Mononuclear cell (primary cell): ENCODE measurements around the gene CSK. TPM values are rescaled to one million over a fixed set of nuclear protein-coding genes. Genes with fewer than 3 reads are reported as not detected.

Experiments
- H3K27me3 ChIP-seq: 2 replicates; pipeline ENCODE4 v1.6.0; 2011; ENCODE audit warnings: low read length, control low read depth; ENCODE audit not compliant: insufficient read depth
- H3K4me1 ChIP-seq: 2 replicates; pipeline ENCODE4 v1.5.1; 2011; ENCODE audit warnings: mild to moderate bottlenecking, low read length, control low read depth; ENCODE audit not compliant: insufficient read depth
- H3K4me3 ChIP-seq: 2 replicates; pipeline ENCODE4 v1.5.1; 2011; ENCODE audit warnings: mild to moderate bottlenecking, low read length, moderate library complexity
- H3K9me3 ChIP-seq: 2 replicates; pipeline ENCODE4 v1.5.1; 2011; ENCODE audit warnings: low read depth, mild to moderate bottlenecking, control low read depth, low read length
- total RNA-seq: library from RNA; depleted of rRNA; stranded (reverse); fragments of >200 nt; gene quantifications from one replicate; pipeline ENCODE4 v1.2.3, GENCODE V29; 2012

The CSK gene
- total RNA-seq, 1 donor = 84.8 TPM

DNA sequence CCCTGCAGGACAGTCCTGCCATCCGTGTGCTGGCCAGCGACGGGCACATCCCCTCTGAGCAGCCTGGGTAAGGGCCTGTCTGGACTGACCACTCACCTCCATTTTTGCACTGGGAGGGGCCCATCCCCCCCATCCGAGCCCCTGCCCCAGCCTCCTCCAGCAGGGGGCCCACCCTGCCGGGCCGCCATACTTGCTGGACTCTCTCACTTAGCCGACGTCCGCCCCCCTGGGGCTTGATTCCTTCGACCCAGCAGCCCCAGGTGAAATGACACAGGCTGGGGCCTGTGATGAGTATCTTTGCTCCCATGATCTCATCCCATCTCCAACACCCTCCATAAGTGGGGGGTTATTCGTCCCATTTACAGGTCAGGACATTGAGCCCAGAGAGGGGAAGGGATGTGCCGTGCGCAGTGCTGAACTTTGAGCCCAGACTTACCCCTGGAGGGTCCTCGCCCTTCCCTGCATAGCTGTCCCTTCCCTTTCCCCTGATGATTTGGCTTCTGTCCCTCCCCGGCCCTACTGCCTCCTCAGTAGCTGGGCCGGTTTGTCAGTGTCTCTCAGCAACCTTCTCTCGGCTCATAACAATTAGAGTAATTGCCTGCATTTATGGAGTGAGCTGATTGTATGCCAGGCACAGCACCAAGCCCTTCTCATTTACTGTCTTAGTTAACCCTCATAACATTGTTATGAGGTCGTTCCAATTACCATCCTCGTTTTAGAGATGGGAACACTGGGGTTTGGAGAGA, 34.9 kb downstream of the CSK start:
- Histone ChIP-seq H3K4me1 (peaks cover 20% of the 10 kb centered on the region), H3K9me3 (no peaks in the 10 kb centered on the region), H3K27me3 (no peaks in the 10 kb centered on the region)

DNA sequence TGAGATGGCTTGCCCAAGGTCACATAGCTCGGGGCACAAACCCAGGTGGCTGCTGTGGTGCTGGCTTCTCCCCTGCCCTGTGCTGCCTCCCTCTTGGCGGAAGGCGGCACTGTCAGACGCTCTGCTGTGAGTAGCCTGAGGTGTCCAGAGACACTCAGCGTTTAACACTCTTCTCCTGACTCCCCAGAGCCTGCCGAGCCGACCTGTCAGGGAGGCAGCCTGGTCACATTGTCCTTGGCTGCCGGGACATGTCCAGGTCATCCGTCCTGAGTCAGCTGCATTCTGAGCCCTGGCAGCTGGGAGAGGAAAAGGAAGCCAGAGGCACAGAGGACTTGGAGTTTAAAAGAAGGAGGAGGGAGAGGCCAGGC, 35.5 kb downstream of the CSK start:
- H3K4me3 ChIP-seq = no peak overlapping the region
- no peaks in the 10 kb centered on the region for H3K27me3 ChIP-seq
- H3K4me1 ChIP-seq = peaks cover 20% of the 10 kb centered on the region
- H3K9me3 ChIP-seq = no peaks in the 10 kb centered on the region

More for the DNA sequence above, 34.9 kb downstream of the CSK start:
- H3K4me3 ChIP-seq = no peak overlapping the region

DNA sequence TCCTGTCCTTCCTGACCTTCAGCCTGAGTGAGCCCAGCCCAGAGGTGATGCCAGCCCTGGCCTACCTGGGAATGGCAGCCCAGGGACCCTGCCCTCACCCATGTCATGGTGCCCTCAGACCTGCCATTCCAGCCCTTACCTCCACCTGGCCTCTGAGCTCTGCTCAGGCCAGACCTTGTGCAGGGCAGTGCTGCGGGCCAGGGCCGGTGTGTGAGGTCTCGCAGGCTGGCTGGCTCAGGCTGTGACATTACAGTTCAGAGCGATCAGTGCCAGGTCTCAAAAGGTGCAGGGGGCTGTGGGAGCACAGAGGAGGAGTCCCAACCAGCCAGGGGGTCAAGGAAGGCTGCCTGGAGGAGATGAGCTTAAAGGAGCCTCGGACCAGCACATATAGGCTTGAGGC, 38.2 kb downstream of the CSK start:
- H3K9me3 ChIP-seq = no peaks in the 10 kb centered on the region
- H3K27me3 ChIP-seq = no peaks in the 10 kb centered on the region
- H3K4me1 ChIP-seq = peaks cover 20% of the 10 kb centered on the region
- H3K4me3 ChIP-seq = no peak overlapping the region

DNA sequence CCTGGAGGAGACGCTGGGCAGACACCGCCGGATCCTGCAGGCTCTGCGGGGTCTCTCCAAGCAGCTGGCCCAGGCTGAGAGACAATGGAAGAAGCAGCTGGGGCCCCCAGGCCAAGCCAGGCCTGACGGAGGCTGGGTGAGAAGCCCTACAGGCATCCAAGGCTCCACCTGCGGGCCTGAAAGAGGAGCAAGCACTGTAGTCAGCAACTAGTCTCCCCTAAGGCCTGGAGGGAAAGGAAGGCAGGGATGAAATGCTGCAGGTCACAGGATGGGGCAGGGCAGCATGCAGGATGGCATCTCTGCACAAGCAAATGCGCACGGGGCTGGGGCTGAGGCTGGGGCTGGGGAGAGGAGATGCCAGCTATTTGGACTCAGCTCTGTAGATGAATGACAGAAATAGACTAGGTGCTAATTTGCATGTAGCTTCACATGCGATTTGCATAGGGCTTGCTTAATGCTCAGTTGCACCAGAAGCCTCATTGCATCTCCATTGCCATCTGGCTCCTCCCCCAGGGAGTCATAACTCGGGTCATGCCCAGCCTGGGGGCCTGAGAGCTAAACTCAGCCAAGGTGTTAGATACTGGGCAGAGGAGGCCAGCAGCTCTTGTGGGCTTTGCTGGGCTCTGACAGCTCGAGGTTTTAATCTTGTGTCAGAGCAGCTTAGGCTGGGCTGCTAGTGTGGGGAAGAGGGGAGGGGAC, 39.4 kb downstream of the CSK start:
- Histone ChIP-seq H3K4me3 (no peak overlapping the region), H3K27me3 (no peaks in the 10 kb centered on the region), H3K9me3 (no peaks in the 10 kb centered on the region), H3K4me1 (peaks cover 20% of the 10 kb centered on the region)

DNA sequence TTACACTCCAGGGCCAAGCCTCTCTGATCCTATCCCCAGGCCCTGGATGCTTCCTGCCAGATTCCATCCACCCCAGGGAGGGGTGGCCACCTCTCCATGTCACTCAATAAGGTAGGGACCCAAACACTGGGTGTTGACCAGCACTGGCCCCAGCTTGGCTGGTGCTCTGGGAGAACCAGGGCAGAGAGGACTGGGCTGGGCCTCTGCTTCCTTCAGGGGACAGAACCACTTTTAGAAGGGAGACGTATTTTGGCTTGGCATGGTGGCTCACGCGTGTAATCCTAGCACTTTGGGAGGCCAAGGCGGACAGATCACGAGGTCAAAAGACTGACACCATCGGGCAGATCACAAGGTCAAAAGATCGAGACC, 39.9 kb downstream of the CSK start:
- Histone ChIP-seq H3K9me3 (no peaks in the 10 kb centered on the region), H3K4me1 (peaks cover 20% of the 10 kb centered on the region), H3K4me3 (no peak overlapping the region), H3K27me3 (peaks cover 2% of the 10 kb centered on the region)

DNA sequence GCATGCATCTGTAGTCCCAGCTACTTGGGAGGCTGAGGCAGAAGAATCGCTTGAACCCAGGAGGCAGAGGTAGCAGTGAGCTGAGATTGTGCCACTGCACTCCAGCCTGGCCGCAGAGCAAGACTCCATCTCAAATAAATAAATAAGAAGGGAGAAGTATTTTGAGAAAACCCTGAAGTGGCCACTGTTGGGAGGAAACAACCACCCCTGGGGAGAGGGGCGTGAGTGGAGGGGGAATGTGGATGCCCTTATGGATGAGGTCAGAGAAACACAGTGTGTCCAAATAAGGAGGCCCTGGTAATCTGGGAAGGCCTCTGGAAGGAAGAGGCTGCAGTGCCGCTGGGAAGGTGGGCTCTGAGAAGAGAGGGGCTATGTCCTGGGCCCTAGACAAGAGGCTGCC, 40.4 kb downstream of the CSK start:
- peaks cover 6% of the 10 kb centered on the region for H3K27me3 ChIP-seq

DNA sequence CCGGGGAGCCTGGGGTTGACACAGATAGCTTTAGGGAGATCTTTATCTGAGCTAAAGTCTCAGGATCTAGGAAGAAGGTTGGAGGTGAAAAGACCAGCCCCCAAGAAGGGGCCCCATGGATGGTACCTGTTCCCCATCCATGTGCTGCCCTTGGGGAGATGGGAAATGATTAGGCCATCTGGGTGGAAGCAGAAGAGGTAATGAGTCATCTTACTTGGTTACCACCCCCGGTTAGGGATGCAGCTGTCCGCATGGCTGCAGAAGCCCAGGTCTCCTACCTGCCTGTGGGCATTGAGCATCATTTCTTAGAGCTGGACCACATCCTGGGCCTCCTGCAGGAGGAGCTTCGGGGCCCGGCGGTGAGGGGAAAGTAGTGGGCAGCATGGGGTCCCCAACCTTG, 41.4 kb downstream of the CSK start:
- Histone ChIP-seq H3K9me3 (no peaks in the 10 kb centered on the region), H3K4me3 (no peak overlapping the region), H3K27me3 (peaks cover 13% of the 10 kb centered on the region), H3K4me1 (peaks cover 19% of the 10 kb centered on the region)

More for the DNA sequence above, 40.4 kb downstream of the CSK start:
- no peaks in the 10 kb centered on the region for H3K9me3 ChIP-seq
- no peak overlapping the region for H3K4me3 ChIP-seq
- H3K4me1 ChIP-seq = peaks cover 20% of the 10 kb centered on the region

DNA sequence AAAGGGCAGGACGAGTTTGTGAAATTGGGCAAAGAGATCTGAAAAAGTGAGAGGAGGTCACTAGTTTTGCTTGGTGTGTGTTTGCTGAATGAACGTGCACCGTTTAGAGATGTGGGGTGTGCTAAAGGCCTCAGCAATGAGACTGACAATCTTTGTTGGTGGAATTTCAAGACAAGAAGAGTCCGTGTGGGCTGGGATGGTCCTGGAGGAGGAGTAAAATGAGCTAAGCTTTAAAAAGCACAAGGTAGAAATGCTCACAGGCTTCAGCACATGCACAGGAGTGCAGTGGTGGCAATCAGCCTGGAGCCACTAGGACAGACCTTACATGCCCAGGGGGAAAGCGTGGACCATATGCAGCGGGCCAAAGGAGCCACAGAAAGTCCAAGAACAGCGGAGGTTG, 43.1 kb downstream of the CSK start:
- peaks cover 12% of the 10 kb centered on the region for H3K4me1 ChIP-seq
- H3K4me3 ChIP-seq = no peak overlapping the region
- no peaks in the 10 kb centered on the region for H3K9me3 ChIP-seq

DNA sequence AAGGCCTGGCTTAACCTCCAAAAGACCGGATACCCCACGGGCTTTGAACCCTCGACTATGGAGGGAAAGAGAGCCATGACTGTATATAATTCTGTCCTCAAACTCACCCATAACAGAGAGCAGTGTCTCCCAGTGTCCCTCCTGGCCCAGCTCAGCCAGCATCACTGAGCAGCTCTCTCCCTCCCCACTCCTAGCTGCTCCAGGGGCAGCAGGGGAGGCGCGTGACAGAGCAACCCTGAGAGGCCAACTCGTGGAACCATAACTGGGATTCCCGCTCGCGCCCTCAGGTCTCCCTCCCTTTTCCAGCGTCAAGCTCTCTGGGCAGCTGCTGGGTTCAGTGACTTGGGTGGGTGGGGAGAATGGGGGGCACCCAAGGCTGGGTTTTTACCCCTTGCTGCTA, 44.0 kb downstream of the CSK start:
- Histone ChIP-seq H3K9me3 (no peaks in the 10 kb centered on the region), H3K27me3 (peaks cover 16% of the 10 kb centered on the region), H3K4me3 (no peak overlapping the region), H3K4me1 (peaks cover 9% of the 10 kb centered on the region)

More for the DNA sequence above, 43.1 kb downstream of the CSK start:
- H3K27me3 ChIP-seq = peaks cover 16% of the 10 kb centered on the region

DNA sequence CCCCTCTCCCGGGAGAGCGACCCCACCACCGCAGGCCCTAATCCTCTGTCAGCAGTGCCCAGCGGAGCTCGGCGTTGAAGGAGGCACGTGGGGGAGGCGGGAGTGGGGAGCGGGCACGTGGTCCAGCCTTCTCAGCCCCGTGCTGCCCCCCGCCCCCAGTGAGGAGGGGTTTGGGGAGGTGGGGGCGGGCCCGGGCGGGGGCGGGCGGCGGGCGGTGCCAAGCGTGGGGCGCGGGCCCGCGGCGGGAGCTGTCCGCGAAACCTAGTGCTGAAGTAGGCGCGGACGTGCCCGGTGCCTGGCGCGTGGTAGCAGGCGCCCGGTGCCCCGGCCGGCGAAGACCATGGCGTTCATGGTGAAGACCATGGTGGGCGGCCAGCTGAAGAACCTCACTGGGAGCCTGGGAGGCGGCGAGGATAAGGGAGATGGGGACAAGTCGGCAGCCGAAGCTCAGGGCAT, 44.5 kb downstream of the CSK start, which contains the start of gene CPLX3:
Gene CPLX3 (plus strand): TSS at position 264 of the 456 bp plus-strand sequence. CDS start 77 bp downstream, at position 341.
- no peak within 1 kb of the TSS for H3K4me3 ChIP-seq
- H3K27me3 ChIP-seq = peaks cover 16% of the 10 kb centered on the region
- peaks cover 5% of the 10 kb centered on the region for H3K4me1 ChIP-seq
- no peaks in the 10 kb centered on the region for H3K9me3 ChIP-seq

DNA sequence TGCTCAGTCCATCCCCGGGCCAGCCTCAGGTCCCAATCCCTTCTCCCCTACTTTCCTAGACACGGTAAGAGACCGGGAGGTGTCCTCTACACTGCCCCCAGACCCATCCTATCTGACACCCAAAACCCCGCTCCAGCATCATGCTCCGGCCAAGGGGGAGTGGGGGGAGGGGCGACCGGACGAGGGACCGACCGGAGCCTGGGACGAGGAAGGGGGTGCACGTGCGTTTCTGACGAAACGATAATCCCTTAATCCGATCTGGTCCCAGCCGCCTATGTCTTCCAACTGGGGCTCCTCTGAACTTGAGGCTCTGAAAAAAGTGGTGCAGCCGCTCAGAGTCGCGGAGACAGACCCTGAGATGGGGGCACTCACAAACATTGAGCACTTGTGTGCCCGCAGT, 45.0 kb downstream of the CSK start:
- no peak overlapping the region for H3K4me3 ChIP-seq
- peaks cover 16% of the 10 kb centered on the region for H3K27me3 ChIP-seq
- no peaks in the 10 kb centered on the region for H3K9me3 ChIP-seq
- H3K4me1 ChIP-seq = no peaks in the 10 kb centered on the region

DNA sequence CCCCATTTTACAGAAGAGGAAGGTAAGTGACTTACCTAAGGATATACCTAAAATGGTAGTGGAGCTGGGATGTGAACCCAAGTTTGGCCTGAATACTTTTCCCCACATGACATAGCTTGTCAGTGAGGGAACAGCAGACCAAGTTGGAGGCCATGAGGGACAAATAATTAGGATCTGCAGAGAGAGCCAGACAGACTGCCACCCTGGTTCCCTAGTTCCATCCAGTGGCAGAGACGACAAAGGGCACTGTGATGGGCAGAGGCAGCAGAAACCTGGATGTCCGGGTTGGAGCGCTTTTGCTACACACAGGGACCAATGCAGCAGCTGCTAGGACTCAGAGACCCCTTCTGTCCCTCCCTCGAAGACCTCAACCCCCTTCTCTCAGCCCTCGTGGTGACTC, 45.7 kb downstream of the CSK start:
- no peaks in the 10 kb centered on the region for H3K9me3 ChIP-seq
- no peak overlapping the region for H3K4me3 ChIP-seq
- peaks cover 16% of the 10 kb centered on the region for H3K27me3 ChIP-seq
- no peaks in the 10 kb centered on the region for H3K4me1 ChIP-seq

DNA sequence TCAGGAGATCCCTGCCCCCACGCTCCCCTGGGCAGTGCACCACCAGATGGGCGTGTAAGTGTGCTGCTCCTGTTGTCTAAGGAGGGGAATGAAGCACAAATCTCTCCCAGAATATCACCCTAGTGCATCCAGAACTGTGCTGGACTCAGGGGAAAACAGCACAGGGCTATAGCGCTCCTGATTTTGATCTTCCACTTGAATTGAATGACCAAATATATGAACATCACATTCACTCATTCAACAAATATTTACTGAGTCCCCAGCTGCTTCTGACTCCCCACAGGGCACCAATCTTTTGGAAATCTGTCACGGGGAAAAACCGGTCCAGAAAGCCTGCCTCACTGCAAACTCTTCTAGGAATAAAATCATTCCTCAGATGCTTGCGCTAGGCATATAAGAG, 47.0 kb downstream of the CSK start:
- no peaks in the 10 kb centered on the region for H3K4me1 ChIP-seq
- H3K4me3 ChIP-seq = no peak overlapping the region
- H3K27me3 ChIP-seq = peaks cover 16% of the 10 kb centered on the region
- H3K9me3 ChIP-seq = no peaks in the 10 kb centered on the region

DNA sequence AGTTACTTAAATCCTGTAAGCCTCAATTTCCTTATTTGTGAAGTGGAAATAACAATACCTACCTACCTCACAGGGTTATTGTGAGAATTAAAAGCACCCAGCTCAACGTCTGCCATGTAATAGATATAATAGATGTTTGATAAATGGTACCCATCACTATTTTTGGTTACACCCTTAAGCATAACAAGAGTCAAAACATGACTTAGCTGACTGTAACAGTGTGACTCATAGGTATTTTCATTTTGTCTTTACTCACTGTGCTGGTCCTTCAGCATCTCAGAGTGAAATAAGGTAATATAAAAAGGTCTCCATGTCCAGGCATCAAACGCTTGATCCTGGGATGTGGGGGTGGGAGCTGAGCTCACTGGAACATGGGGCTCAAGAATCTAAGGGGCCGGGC, 47.6 kb downstream of the CSK start:
- H3K27me3 ChIP-seq = peaks cover 16% of the 10 kb centered on the region
- no peaks in the 10 kb centered on the region for H3K4me1 ChIP-seq
- no peak overlapping the region for H3K4me3 ChIP-seq
- no peaks in the 10 kb centered on the region for H3K9me3 ChIP-seq

DNA sequence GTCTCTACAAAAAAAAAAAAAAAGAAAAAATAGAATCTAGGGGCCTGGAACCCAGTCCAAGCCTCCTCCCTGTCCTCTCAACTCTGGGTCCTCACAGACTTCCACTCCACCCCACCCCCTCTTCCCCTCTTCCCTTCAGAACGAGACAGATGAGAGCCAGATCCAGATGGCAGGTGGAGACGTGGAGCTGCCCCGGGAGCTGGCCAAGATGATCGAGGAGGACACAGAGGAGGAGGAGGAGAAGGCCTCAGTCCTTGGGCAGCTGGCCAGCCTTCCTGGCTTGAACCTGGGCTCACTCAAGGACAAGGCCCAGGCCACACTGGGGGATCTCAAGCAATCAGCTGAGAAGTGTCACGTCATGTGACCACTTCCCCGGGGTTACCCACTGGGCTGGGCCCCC, 48.1 kb downstream of the CSK start:
- H3K9me3 ChIP-seq = no peaks in the 10 kb centered on the region
- H3K4me3 ChIP-seq = no peak overlapping the region
- H3K27me3 ChIP-seq = peaks cover 16% of the 10 kb centered on the region
- H3K4me1 ChIP-seq = no peaks in the 10 kb centered on the region

DNA sequence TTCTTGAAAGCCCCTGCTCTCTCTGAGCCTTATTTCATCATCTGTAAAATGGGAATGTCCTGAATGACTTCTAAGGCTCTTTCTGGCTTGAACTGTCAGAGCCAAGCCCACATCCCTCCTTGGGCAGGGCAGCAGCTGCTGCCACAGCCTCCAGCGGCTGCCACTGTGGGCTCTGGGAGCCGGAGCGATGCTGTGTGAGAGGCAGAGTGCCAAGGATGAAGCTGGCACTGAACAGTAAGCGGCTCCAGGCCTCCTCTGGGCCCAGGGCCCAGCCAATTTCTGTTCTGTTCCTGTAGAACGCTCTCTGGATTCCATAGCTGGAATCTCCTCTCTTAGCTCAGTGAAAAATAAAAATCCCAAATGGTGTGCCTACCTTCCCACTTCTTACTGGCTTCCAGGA, 49.0 kb downstream of the CSK start:
- no peak overlapping the region for H3K4me3 ChIP-seq
- H3K9me3 ChIP-seq = no peaks in the 10 kb centered on the region
- no peaks in the 10 kb centered on the region for H3K4me1 ChIP-seq
- peaks cover 16% of the 10 kb centered on the region for H3K27me3 ChIP-seq
